H9 (cell line): Measurements from ENCODE around the gene AFG1L. TPM values are rescaled to one million over a fixed set of nuclear protein-coding genes. Genes with fewer than 3 reads are reported as not detected.

ENCODE experiments used
- DNase-seq: peaks from one replicate; pipeline ENCODE4 v3.0.0-alpha.2; 2017
- H2AFZ ChIP-seq: one replicate; pipeline ENCODE4 v1.6.1; 2013; ENCODE audit warnings: mild to moderate bottlenecking, low read length, control low read depth, moderate library complexity
- H2AK5ac ChIP-seq: 2 replicates; pipeline ENCODE4 v1.6.1; 2013; ENCODE audit warnings: low read length, control low read depth, mixed read lengths; ENCODE audit not compliant: insufficient read length
- H2BK120ac ChIP-seq: one replicate; pipeline ENCODE4 v1.6.1; 2013; ENCODE audit warnings: low read depth, mild to moderate bottlenecking, low read length, control low read depth, inconsistent platforms; ENCODE audit not compliant: poor library complexity, severe bottlenecking
- H2BK12ac ChIP-seq: 2 replicates; pipeline ENCODE4 v1.6.1; 2013; ENCODE audit warnings: low read length, control low read depth, mixed read lengths, low read depth; ENCODE audit not compliant: insufficient read length
- H2BK15ac ChIP-seq: 2 replicates; pipeline ENCODE4 v1.6.1; 2013; ENCODE audit warnings: low read depth, low read length, control low read depth
- H2BK20ac ChIP-seq: one replicate; pipeline ENCODE4 v1.6.1; 2013; ENCODE audit warnings: low read depth, mild to moderate bottlenecking, low read length, control low read depth, inconsistent platforms; ENCODE audit not compliant: poor library complexity, severe bottlenecking
- H2BK5ac ChIP-seq: 2 replicates; pipeline ENCODE4 v1.6.1; 2013; ENCODE audit warnings: low read length, control low read depth, mixed read lengths; ENCODE audit not compliant: insufficient read length
- H3K14ac ChIP-seq: 2 replicates; pipeline ENCODE4 v1.6.1; 2013; ENCODE audit warnings: low read length, control low read depth; ENCODE audit not compliant: insufficient read depth
- H3K18ac ChIP-seq: 2 replicates; pipeline ENCODE4 v1.6.1; 2013; ENCODE audit warnings: low read depth, mild to moderate bottlenecking, mixed read lengths, low read length, control low read depth; ENCODE audit not compliant: insufficient read length
- H3K23ac ChIP-seq: 2 replicates; pipeline ENCODE4 v1.6.1; 2013; ENCODE audit warnings: low read length, control low read depth, mixed read lengths, low read depth; ENCODE audit not compliant: insufficient read length
- H3K23me2 ChIP-seq: 2 replicates; pipeline ENCODE4 v1.6.1; 2013; ENCODE audit warnings: low read depth, mild to moderate bottlenecking, mixed read lengths, low read length, control low read depth; ENCODE audit not compliant: insufficient read length, poor library complexity, severe bottlenecking
- H3K27ac ChIP-seq: 2 replicates; pipeline ENCODE4 v1.5.1; 2013; ENCODE audit warnings: low read length, control low read depth, mixed read lengths, low read depth; ENCODE audit not compliant: insufficient read length
- H3K27me3 ChIP-seq: 2 replicates; pipeline ENCODE4 v1.6.1; 2013; ENCODE audit warnings: low read length, control low read depth, inconsistent platforms; ENCODE audit not compliant: insufficient read depth
- H3K4ac ChIP-seq: 2 replicates; pipeline ENCODE4 v1.6.1; 2013; ENCODE audit warnings: low read depth, mild to moderate bottlenecking, control low read depth, inconsistent platforms, low read length, moderate library complexity
- H3K4me1 ChIP-seq: 2 replicates; pipeline ENCODE4 v1.6.1; 2013; ENCODE audit warnings: low read length, control low read depth, inconsistent platforms; ENCODE audit not compliant: insufficient read depth
- H3K4me2 ChIP-seq: 2 replicates; pipeline ENCODE4 v1.6.1; 2013; ENCODE audit warnings: low read length, control low read depth, mixed read lengths; ENCODE audit not compliant: insufficient read length, insufficient read depth
- H3K56ac ChIP-seq: 2 replicates; pipeline ENCODE4 v1.6.1; 2013; ENCODE audit warnings: low read depth, mild to moderate bottlenecking, mixed read lengths, low read length, control low read depth; ENCODE audit not compliant: insufficient read length
- H3K79me1 ChIP-seq: 2 replicates; pipeline ENCODE4 v1.6.1; 2013; ENCODE audit warnings: low read depth, mild to moderate bottlenecking, moderate library complexity, low read length, control low read depth, inconsistent platforms; ENCODE audit not compliant: insufficient read depth, poor library complexity, severe bottlenecking
- H3K79me2 ChIP-seq: 2 replicates; pipeline ENCODE4 v1.6.1; 2013; ENCODE audit warnings: low read length, control low read depth, inconsistent platforms; ENCODE audit not compliant: insufficient read depth
- H3K9ac ChIP-seq: 2 replicates; pipeline ENCODE4 v1.6.1; 2013; ENCODE audit warnings: low read length, control low read depth, mixed read lengths; ENCODE audit not compliant: insufficient read length; ENCODE audit errors: extremely low read depth
- H3K9me3 ChIP-seq: one replicate; pipeline ENCODE4 v1.6.1; 2013; ENCODE audit warnings: low read depth, low read length, inconsistent platforms; ENCODE audit not compliant: control insufficient read depth
- H3T11ph ChIP-seq: one replicate; pipeline ENCODE4 v1.6.1; 2013; ENCODE audit warnings: mild to moderate bottlenecking, low read length, control low read depth, inconsistent platforms
- H4K20me1 ChIP-seq: one replicate; pipeline ENCODE4 v1.6.1; 2013; ENCODE audit not compliant: control insufficient read depth, insufficient read length, insufficient read depth
- H4K5ac ChIP-seq: 2 replicates; pipeline ENCODE4 v1.6.1; 2013; ENCODE audit warnings: low read depth, mild to moderate bottlenecking, mixed read lengths, low read length, control low read depth; ENCODE audit not compliant: insufficient read length
- H4K8ac ChIP-seq: replicated peaks from 2 replicates; pipeline ENCODE4 v1.6.1; 2013; ENCODE audit warnings: low read length, control low read depth, mixed read lengths, low read depth; ENCODE audit not compliant: insufficient read length
- H4K91ac ChIP-seq: 2 replicates; pipeline ENCODE4 v1.6.1; 2013; ENCODE audit warnings: low read depth, mild to moderate bottlenecking, moderate library complexity, mixed read lengths, low read length, control low read depth; ENCODE audit not compliant: insufficient read length
- H3K27ac Mint-ChIP-seq, 3 experiments: 2 replicates in 2 of 3; 3 replicates in 1 of 3; pipeline ENCODE4 v1.8.0; 2020 to 2021; ENCODE audit warnings: mixed read lengths in 3 of 3, mild to moderate bottlenecking in 1 of 3, moderate library complexity in 1 of 3
- H3K27me3 Mint-ChIP-seq: 2 replicates; pipeline ENCODE4 v1.8.0; 2021; ENCODE audit warnings: low read depth, mild to moderate bottlenecking, moderate library complexity, mixed read lengths
- H3K36me3 Mint-ChIP-seq, 3 experiments: 2 replicates in 2 of 3; 3 replicates in 1 of 3; pipeline ENCODE4 v1.8.0; 2020 to 2021; ENCODE audit warnings: low read depth in 3 of 3, mixed read lengths in 3 of 3; ENCODE audit not compliant: insufficient read depth in 1 of 3
- H3K4me1 Mint-ChIP-seq, 2 experiments: 2 replicates each; pipeline ENCODE4 v1.8.0; 2020; ENCODE audit warnings: mixed read lengths in 2 of 2
- H3K4me3 Mint-ChIP-seq, 2 experiments: 2 replicates in 1 of 2; 3 replicates in 1 of 2; pipeline ENCODE4 v1.8.0; 2020 to 2021; ENCODE audit warnings: mild to moderate bottlenecking in 2 of 2, mixed read lengths in 2 of 2, moderate library complexity in 1 of 2
- H3K9me3 Mint-ChIP-seq, 2 experiments: 2 replicates in 1 of 2; 3 replicates in 1 of 2; pipeline ENCODE4 v1.8.0; 2020; ENCODE audit warnings: mild to moderate bottlenecking in 2 of 2, mixed read lengths in 2 of 2, moderate library complexity in 1 of 2
- WGBS: extraction: QIAGEN DNeasy Blood & Tissue Kit; methylation state at CpG from one replicate; pipeline ENCODE4 v1.1.7; 2013; ENCODE audit warnings: missing lambda C conversion rate, low lambda C conversion rate, mixed read lengths; ENCODE audit not compliant: insufficient read length; ENCODE audit errors: extremely low coverage; 5-methylcytosine and 5-hydroxymethylcytosine counted together
- total RNA-seq: library from RNA; stranded (reverse); gene quantifications from 2 replicates; pipeline ENCODE4 v1.2.1, GENCODE V29; 2021
- TF ChIP-seq, protein P1 (sequence below): fragments of 200-600 bp; sonication (generic); conservative IDR thresholded peaks from 3 replicates; pipeline ENCODE4 v1.8.0; 2021; ENCODE audit warnings: antibody characterized with exemption, mild to moderate bottlenecking

Gene AFG1L
- total RNA-seq, 1 experiment from 2014 or later = 4.7 TPM

- WGBS = no CpG with 5 or more reads among the region's 8 CpGs
- H2BK120ac ChIP-seq = no peak overlapping the region
- no peak overlapping the region for H3K18ac ChIP-seq
- H3K4ac ChIP-seq = no peak overlapping the region
- H3K23ac ChIP-seq = no peak overlapping the region
- no peak overlapping the region for H4K91ac ChIP-seq
- no peak overlapping the region for H2BK5ac ChIP-seq
- H2AK5ac ChIP-seq = no peak overlapping the region
- Mint-ChIP-seq H3K4me3 (no peak overlapping the region), H3K4me1 (no peaks in the 10 kb centered on the region), H3K9me3 (no peaks in the 10 kb centered on the region), H3K36me3 (no peaks in the 10 kb centered on the region), H3K27me3 (no peaks in the 10 kb centered on the region; the same call in 1 of the 2 replicates), H3K27ac (no peak overlapping the region; a peak in 1 of 7 replicates)
- H3T11ph ChIP-seq = no peak overlapping the region
- no peaks in the 10 kb centered on the region for H3K79me2 ChIP-seq
- H3K27me3 ChIP-seq = no peaks in the 10 kb centered on the region
- H3K79me1 ChIP-seq = no peaks in the 10 kb centered on the region
- no peak overlapping the region for H3K14ac ChIP-seq
- no peak overlapping the region for H3K27ac ChIP-seq
- H3K4me2 ChIP-seq = no peak overlapping the region
- no peaks in the 10 kb centered on the region for H3K9me3 ChIP-seq
- no peaks in the 10 kb centered on the region for H3K4me1 ChIP-seq
- no peak overlapping the region for H2AFZ ChIP-seq
- H3K56ac ChIP-seq = no peak overlapping the region
- no peak overlapping the region for H2BK12ac ChIP-seq
- no peak for DNase-seq
- H3K23me2 ChIP-seq = no peaks in the 10 kb centered on the region
- TF ChIP-seq, protein P1, sequence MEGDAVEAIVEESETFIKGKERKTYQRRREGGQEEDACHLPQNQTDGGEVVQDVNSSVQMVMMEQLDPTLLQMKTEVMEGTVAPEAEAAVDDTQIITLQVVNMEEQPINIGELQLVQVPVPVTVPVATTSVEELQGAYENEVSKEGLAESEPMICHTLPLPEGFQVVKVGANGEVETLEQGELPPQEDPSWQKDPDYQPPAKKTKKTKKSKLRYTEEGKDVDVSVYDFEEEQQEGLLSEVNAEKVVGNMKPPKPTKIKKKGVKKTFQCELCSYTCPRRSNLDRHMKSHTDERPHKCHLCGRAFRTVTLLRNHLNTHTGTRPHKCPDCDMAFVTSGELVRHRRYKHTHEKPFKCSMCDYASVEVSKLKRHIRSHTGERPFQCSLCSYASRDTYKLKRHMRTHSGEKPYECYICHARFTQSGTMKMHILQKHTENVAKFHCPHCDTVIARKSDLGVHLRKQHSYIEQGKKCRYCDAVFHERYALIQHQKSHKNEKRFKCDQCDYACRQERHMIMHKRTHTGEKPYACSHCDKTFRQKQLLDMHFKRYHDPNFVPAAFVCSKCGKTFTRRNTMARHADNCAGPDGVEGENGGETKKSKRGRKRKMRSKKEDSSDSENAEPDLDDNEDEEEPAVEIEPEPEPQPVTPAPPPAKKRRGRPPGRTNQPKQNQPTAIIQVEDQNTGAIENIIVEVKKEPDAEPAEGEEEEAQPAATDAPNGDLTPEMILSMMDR = no peak
- no peak overlapping the region for H4K8ac ChIP-seq
- H2BK20ac ChIP-seq = no peak overlapping the region
- H2BK15ac ChIP-seq = no peak overlapping the region
- H4K5ac ChIP-seq = no peak overlapping the region
- H3K9ac ChIP-seq = no peak overlapping the region
- no peaks in the 10 kb centered on the region for H4K20me1 ChIP-seq
These were observed 144.1 kb downstream of the AFG1L start for GRCh38 chr6:108438918-108439317.
